ENCODE results near the gene PAQR6. TPM values are rescaled to one million over a fixed set of nuclear protein-coding genes. Genes with fewer than 3 reads are reported as not detected.

The PAQR6 gene
- total RNA-seq, 1 experiment from 2014 or later: 15.8 TPM

DNA sequence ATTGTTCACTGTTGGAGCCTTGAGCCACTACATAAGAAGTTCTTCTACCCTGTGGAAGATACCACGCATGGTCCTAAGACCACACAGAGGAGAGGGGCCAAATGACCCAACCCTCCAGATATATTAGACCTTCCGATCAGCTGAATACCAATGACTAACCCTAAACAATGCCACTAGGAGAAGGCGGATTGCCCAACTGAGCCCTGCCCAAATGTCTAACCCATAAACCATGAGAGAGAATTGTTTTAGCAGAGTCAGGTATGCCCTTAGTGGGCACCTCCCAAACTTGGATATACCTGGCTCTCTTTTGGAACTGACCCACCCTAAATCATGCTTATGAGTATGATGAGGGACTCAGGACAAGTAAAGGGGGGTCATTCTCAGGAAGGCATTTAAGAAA, 22.5 kb upstream of the PAQR6 start:
- TF ChIP-seq, protein P1, sequence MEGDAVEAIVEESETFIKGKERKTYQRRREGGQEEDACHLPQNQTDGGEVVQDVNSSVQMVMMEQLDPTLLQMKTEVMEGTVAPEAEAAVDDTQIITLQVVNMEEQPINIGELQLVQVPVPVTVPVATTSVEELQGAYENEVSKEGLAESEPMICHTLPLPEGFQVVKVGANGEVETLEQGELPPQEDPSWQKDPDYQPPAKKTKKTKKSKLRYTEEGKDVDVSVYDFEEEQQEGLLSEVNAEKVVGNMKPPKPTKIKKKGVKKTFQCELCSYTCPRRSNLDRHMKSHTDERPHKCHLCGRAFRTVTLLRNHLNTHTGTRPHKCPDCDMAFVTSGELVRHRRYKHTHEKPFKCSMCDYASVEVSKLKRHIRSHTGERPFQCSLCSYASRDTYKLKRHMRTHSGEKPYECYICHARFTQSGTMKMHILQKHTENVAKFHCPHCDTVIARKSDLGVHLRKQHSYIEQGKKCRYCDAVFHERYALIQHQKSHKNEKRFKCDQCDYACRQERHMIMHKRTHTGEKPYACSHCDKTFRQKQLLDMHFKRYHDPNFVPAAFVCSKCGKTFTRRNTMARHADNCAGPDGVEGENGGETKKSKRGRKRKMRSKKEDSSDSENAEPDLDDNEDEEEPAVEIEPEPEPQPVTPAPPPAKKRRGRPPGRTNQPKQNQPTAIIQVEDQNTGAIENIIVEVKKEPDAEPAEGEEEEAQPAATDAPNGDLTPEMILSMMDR (conservative IDR thresholded peaks at IDR 0.05): no peak
- Histone ChIP-seq H3K27ac (ENCODE audit: insufficient read length, low read depth, low read length) (no peak overlapping the region), H3K4me1 (ENCODE audit: insufficient read depth, low read length) (no peaks in the 10 kb centered on the region), H2AK5ac (ENCODE audit: insufficient read length, low read length) (no peak overlapping the region), H4K5ac (ENCODE audit: insufficient read length, low read depth, low read length) (no peak overlapping the region), H2BK5ac (ENCODE audit: insufficient read length, low read length) (no peak overlapping the region), H3K14ac (ENCODE audit: insufficient read depth, low read length) (no peak overlapping the region), H2BK15ac (ENCODE audit: low read depth, low read length) (no peak overlapping the region), H3K23me2 (ENCODE audit: insufficient read length, low read depth, low read length, poor library complexity, severe bottlenecking) (no peaks in the 10 kb centered on the region), H3K56ac (ENCODE audit: insufficient read length, low read depth, low read length) (no peak overlapping the region), H2BK120ac (ENCODE audit: low read depth, low read length, poor library complexity, severe bottlenecking) (no peak overlapping the region), H3K27me3 (ENCODE audit: insufficient read depth, low read length) (no peaks in the 10 kb centered on the region), H3K4ac (ENCODE audit: low read depth, low read length) (no peak overlapping the region), H3K79me2 (ENCODE audit: insufficient read depth, low read length) (no peaks in the 10 kb centered on the region), H3K9me3 (ENCODE audit: control insufficient read depth, low read depth, low read length) (no peaks in the 10 kb centered on the region), H3T11ph (ENCODE audit: low read length) (no peak overlapping the region), H4K91ac (ENCODE audit: insufficient read length, low read depth, low read length) (no peak overlapping the region), H3K4me2 (ENCODE audit: insufficient read depth, insufficient read length, low read length) (no peak overlapping the region), H3K9ac (ENCODE audit: extremely low read depth, insufficient read length, low read length) (no peak overlapping the region), H3K79me1 (ENCODE audit: insufficient read depth, low read depth, low read length, poor library complexity, severe bottlenecking) (no peaks in the 10 kb centered on the region), H4K8ac (replicated peaks; ENCODE audit: insufficient read length, low read depth, low read length) (no peak overlapping the region), H2BK12ac (ENCODE audit: insufficient read length, low read depth, low read length) (no peak overlapping the region), H2BK20ac (ENCODE audit: low read depth, low read length, poor library complexity, severe bottlenecking) (no peak overlapping the region), H2AFZ (ENCODE audit: low read length) (no peak overlapping the region), H3K23ac (ENCODE audit: insufficient read length, low read depth, low read length) (no peak overlapping the region), H4K20me1 (ENCODE audit: control insufficient read depth, insufficient read depth, insufficient read length) (no peaks in the 10 kb centered on the region), H3K18ac (ENCODE audit: insufficient read length, low read depth, low read length) (no peak overlapping the region)
- no peaks in the 10 kb centered on the region for H3K4me1 Mint-ChIP-seq
- no peak for DNase-seq
- no peaks in the 10 kb centered on the region for H3K27me3 Mint-ChIP-seq (ENCODE audit: low read depth)
- peaks cover 71 to 96% (median 81%) of the 10 kb centered on the region in 3 experiments; a peak in 6 of 7 replicates for H3K36me3 Mint-ChIP-seq (ENCODE audit: insufficient read depth in 1 of 3, low read depth in 3 of 3)
- H3K9me3 Mint-ChIP-seq: no peaks in the 10 kb centered on the region
- H3K4me3 Mint-ChIP-seq: no peak overlapping the region
- no peak overlapping the region for H3K27ac Mint-ChIP-seq
- WGBS (ENCODE audit: extremely low coverage, insufficient read length, low lambda C conversion rate): no CpG with 5 or more reads among the region's 3 CpGs
